Activated CD4-positive, alpha-beta memory T cell treated with anti-CD3 and anti-CD28 coated beads for 36 hours (primary cell): ENCODE measurements around the gene RNF19B. TPM values are rescaled to one million over a fixed set of nuclear protein-coding genes. Genes with fewer than 3 reads are reported as not detected.

ENCODE experiments used
- CTCF ChIA-PET: fragments of 350-600 bp; sonication (Branson Sonifier 250); formaldehyde crosslinking; loops from one replicate; lab custom pipeline; 2021; ENCODE audit warnings: antibody characterized with exemption, inconsistent platforms; lab: Charles Lee
- POLR2A ChIA-PET: fragments of 350-600 bp; sonication (Branson Sonifier 250); formaldehyde crosslinking; loops from one replicate; lab custom pipeline; 2021; ENCODE audit warnings: antibody characterized with exemption; lab: Charles Lee
- DNase-seq: peaks from one replicate; pipeline ENCODE4 v3.0.0-alpha.2; 2020
- H3K27ac Mint-ChIP-seq: one replicate; pipeline ENCODE4 v1.8.0; 2021; ENCODE audit warnings: mixed read lengths
- H3K27me3 Mint-ChIP-seq: one replicate; pipeline ENCODE4 v1.8.0; 2021; ENCODE audit warnings: mixed read lengths
- H3K36me3 Mint-ChIP-seq: one replicate; pipeline ENCODE4 v1.8.0; 2021; ENCODE audit warnings: mixed read lengths
- H3K4me1 Mint-ChIP-seq: one replicate; pipeline ENCODE4 v1.8.0; 2021; ENCODE audit warnings: low read depth, mixed read lengths
- H3K4me3 Mint-ChIP-seq: one replicate; pipeline ENCODE4 v1.8.0; 2021; ENCODE audit warnings: mild to moderate bottlenecking, mixed read lengths
- H3K9me3 Mint-ChIP-seq: one replicate; pipeline ENCODE4 v1.8.0; 2021; ENCODE audit warnings: mixed read lengths
- intact Hi-C: fragments of 100-400 bp; cut with micrococcal nuclease; formaldehyde crosslinking; loops from one replicate; pipeline ENCODE4 v1.15.1; 2023
- total RNA-seq, 2 experiments: library from RNA; stranded (reverse); gene quantifications; one replicate each; pipeline ENCODE4 v1.2.3, GENCODE V29; 2021

Gene RNF19B
- total RNA-seq, 2 experiments from 2014 or later = 72.4 to 72.8 TPM

DNA sequence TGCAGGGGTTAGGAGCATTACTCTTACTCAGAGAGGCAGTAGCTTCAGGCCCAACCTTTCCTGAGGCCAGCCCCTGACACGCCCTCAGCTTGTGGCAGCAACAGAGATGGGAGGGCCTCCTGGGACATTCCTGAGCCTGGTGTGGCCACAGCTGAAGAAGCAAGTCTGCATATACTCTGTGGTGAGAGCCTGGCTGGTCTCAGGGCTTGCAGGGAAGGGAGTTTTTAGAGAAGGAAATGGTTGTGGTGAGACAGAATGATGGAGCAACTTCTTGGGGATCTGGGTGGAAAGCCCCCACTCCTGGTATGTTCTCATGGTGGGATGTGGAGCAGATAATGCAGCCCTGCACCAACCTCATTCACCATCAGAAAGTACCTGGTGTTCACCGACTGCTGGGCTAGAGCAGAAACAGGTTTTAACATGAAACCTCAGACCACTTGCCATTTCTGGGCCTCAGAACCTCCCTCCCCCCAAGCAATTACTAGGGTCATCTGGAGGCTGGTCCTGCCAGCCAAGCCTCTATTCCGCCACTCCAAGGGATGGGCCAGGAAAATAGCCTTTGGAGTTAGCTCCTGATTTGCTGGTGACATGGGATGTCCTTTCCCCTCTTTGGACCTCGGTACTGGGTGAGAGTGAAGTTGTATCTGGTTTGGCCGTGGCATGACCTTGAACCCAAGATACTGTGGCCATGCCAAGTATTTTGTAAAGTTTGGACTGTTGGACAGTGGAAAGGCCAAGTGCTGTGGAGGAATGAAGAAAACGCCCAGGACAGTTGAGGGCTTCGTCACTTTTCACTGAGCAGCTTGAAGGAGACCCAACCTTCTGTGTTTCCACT, 28.1 kb upstream of the RNF19B start:
- Mint-ChIP-seq H3K4me1 (peaks cover 62% of the 10 kb centered on the region), H3K27me3 (no peaks in the 10 kb centered on the region), H3K36me3 (peaks cover 3% of the 10 kb centered on the region), H3K27ac (peak overlapping the region; percentile 93), H3K4me3 (peak overlapping the region; percentile 32), H3K9me3 (no peaks in the 10 kb centered on the region)
- DNase-seq = peak; percentile 91
- ChIA-PET POLR2A (interaction anchor here (0.6 to 3.3 kb wide), 7 partner anchors 8 to 34 kb away, joined by 3 to 23 read pairs (median 5); partner anchors contain the start of gene RNF19B), CTCF (interaction anchor here (0.7 to 2.3 kb wide), 6 partner anchors 9 to 64 kb away, joined by 3 to 10 read pairs (median 5); no protein-coding TSS in a partner anchor)
- intact Hi-C loops = loop anchor here (1.0 kb wide), 4 partner anchors 11 to 32 kb away; partner anchors contain the start of gene RNF19B

DNA sequence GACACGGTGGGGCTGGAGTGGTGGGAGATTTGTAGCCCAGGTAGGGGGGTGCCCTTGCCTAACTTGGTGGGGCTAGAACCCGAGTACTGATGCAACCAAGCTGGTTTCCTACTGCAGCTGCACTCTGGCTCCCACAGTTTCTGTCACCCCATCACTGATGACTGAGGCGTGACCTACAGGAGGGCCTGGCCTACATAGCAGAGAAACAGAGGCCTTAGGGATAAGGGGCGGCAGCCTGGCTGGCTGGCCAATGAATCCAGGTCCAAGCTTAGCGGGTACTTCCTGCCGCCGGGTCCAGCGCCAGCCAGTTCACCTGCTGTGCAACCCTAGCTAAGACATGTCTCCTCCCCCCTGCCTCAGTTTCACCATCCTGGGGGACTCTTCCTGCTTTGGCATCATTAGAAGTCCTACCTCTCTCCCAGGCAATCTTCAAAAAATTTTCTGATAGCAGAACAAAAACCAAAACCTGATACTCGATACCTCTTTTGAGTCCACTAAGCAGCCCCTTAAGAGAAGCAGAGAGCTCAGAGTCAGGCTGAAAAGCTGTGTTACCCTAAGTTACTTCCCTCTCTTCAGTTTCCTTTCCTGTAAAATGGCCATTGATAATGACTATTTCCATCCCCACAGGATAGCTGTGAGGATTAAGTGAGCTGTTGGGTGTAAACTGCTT, 27.3 kb upstream of the RNF19B start:
- peaks cover 3% of the 10 kb centered on the region for H3K36me3 Mint-ChIP-seq
- H3K4me3 Mint-ChIP-seq = peak overlapping the region; percentile 32
- H3K27me3 Mint-ChIP-seq = no peaks in the 10 kb centered on the region
- peaks cover 56% of the 10 kb centered on the region for H3K4me1 Mint-ChIP-seq
- H3K9me3 Mint-ChIP-seq = no peaks in the 10 kb centered on the region
- no peak for DNase-seq
- POLR2A ChIA-PET = interaction anchor here (0.6 to 3.3 kb wide), 7 partner anchors 8 to 33 kb away, joined by 3 to 23 read pairs (median 5); partner anchors contain the start of gene RNF19B
- intact Hi-C loops = loop anchor here (1.0 kb wide), 4 partner anchors 11 to 32 kb away; partner anchors contain the start of gene RNF19B
- CTCF ChIA-PET = interaction anchor here (0.7 to 2.3 kb wide), 5 partner anchors 10 to 65 kb away, joined by 3 to 10 read pairs (median 6); no protein-coding TSS in a partner anchor
- H3K27ac Mint-ChIP-seq = peak overlapping the region; percentile 93

DNA sequence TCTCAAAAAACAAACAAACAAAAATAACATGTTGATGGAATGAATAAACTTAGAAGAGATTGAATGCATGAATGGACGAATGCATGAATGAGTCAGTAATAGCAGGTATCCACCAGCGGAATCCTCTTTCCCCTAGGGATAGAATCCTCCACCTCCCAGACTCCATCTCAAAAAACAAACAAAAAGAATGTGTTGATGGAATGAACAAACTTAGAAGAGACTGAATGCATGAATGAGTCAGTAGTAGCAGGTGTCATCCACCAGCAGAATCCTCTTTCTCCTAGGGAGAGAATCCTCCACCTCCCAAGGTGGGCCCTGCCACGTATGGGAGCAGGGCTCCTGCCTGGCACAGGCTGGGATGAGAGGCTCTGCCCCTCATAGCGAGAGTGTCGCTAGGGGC, 26.8 kb upstream of the RNF19B start:
- peaks cover 60% of the 10 kb centered on the region for H3K4me1 Mint-ChIP-seq
- ChIA-PET POLR2A (interaction anchor here (1.6 to 3.3 kb wide), 3 partner anchors 10 to 33 kb away, joined by 3 to 23 read pairs (median 21); partner anchors contain the start of gene RNF19B), CTCF (no interaction called here)
- DNase-seq = no peak
- H3K27ac Mint-ChIP-seq = peak overlapping the region; percentile 93
- H3K9me3 Mint-ChIP-seq = no peaks in the 10 kb centered on the region
- no peak overlapping the region for H3K4me3 Mint-ChIP-seq
- H3K27me3 Mint-ChIP-seq = no peaks in the 10 kb centered on the region
- intact Hi-C loops = no loop called here
- no peaks in the 10 kb centered on the region for H3K36me3 Mint-ChIP-seq

DNA sequence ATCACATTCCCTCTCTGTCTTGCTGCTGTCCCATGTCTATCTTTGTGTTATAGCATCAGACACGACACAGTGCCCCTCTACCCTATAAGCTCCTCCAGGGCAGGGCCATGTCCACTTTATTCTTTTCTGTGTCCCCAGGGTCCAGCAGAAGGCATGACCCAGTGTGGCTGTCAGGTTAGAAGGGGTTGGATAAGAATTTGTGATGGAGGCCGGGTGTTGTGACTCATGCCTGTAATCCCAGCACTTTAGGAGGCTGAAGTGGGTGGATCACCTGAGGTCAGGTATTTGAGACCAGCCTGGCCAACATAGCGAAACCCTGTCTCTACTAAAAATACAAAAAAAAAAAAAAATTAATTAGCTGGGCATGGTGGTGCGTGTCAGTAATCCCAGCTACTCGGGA, 26.3 kb upstream of the RNF19B start:
- Mint-ChIP-seq H3K36me3 (no peaks in the 10 kb centered on the region), H3K9me3 (no peaks in the 10 kb centered on the region), H3K27ac (peak overlapping the region; percentile 93), H3K4me1 (peaks cover 60% of the 10 kb centered on the region), H3K27me3 (no peaks in the 10 kb centered on the region), H3K4me3 (no peak overlapping the region)
- POLR2A ChIA-PET = interaction anchor here (0.8 kb wide), 1 partner anchor 10 kb away, joined by 3 read pairs; no protein-coding TSS in a partner anchor
- DNase-seq = no peak
- intact Hi-C loops = no loop called here
- CTCF ChIA-PET = interaction anchor here (0.6 kb wide), 1 partner anchor 18 kb away, joined by 3 read pairs; no protein-coding TSS in a partner anchor

DNA sequence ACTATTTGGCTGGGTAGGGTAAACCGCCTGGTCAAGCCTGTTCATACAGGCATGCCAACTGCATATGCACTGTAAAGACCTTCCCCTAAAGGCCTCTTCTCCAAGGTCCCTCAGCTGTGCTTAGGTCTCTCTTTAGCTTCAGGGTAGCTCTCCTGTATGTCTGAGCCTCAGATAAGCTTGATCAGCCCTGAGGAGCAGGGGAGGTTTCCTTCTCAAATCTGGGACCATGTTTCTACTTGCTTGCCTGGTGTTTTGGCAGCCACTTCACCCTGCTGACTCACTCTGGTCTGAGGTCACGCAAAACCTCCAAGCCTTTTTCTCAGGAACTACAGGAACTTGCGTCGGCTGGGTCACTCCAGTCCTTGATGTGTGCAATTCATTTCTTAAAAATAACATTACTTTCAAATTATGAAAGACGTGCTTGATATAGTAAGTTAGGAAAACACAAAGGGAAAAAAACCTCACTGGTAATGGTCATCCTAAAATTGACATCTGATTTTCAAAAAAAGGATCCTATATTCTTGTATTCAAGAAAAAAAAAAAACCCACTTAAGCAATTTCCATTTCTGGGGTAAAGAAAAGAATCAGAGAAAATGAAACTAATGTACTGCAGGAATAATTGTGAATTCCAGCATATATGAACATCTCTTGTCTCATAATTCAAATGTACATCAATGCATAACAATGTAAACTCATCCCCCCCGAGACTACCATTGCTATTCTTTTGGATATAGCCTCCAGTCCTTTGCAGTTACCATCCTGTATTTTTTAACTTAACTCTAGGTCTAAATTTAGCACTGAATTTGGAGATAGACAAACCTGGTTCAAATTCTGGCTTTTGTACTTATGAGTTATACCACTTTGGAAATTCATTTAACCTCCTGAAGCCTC, 24.8 kb upstream of the RNF19B start:
- Mint-ChIP-seq H3K4me1 (peaks cover 65% of the 10 kb centered on the region), H3K9me3 (no peaks in the 10 kb centered on the region), H3K4me3 (peak overlapping the region; percentile 31), H3K36me3 (no peaks in the 10 kb centered on the region), H3K27ac (peak overlapping the region; percentile 92), H3K27me3 (no peaks in the 10 kb centered on the region)
- CTCF ChIA-PET = interaction anchor here (0.6 kb wide), 1 partner anchor 9 kb away, joined by 4 read pairs; no protein-coding TSS in a partner anchor
- POLR2A ChIA-PET = interaction anchor here (0.7 to 1.5 kb wide), 2 partner anchors 21 to 25 kb away, joined by 5 read pairs; partner anchors contain the start of gene RNF19B
- intact Hi-C loops = no loop called here
- DNase-seq = peak; percentile 87

DNA sequence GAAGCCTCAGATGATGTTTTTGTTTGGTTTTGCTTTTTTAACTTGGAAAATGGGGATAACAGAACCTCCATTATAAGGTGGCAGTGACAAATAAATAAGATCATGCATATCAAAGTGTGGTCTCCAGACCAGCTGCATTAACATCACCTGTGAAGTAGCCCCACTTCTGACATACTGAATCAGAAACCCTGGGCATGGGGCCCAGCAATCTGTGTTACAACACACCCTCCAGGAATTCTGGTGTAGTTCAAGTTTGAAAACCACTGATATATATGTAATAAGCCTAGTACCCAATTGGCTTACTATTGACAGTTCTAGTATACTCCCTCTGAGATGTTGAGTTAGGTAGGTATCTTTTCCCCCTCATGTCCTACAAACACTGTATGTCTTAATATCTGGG, 24.1 kb upstream of the RNF19B start:
- no peaks in the 10 kb centered on the region for H3K27me3 Mint-ChIP-seq
- H3K4me3 Mint-ChIP-seq = peak overlapping the region; percentile 31
- intact Hi-C loops = no loop called here
- ChIA-PET CTCF (no interaction called here), POLR2A (interaction anchor here (0.7 to 1.5 kb wide), 2 partner anchors 20 to 24 kb away, joined by 5 read pairs; partner anchors contain the start of gene RNF19B)
- no peak for DNase-seq
- H3K4me1 Mint-ChIP-seq = peaks cover 70% of the 10 kb centered on the region
- H3K9me3 Mint-ChIP-seq = no peaks in the 10 kb centered on the region
- H3K36me3 Mint-ChIP-seq = no peaks in the 10 kb centered on the region
- peak overlapping the region; percentile 92 for H3K27ac Mint-ChIP-seq

DNA sequence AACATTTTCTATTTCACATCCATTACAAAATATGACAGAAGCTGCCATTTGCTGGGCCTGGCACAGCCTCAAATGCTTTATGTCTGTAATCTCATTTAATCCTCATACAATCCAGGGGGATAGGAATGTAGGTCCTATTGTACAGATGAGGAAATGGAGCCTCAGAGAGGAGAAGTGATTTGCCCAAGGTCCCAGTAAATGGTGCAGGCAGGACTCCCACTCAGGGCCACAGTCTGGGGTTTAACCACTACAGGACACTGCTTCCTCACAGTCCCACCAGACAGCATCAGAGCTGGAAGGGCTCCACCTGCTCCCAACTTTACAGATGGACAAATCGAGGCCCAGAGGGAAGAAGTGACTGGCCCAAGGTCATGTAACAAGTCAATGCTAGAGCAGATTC, 20.6 kb upstream of the RNF19B start:
- ChIA-PET CTCF (interaction anchor here (1.0 to 1.1 kb wide), 3 partner anchors 16 to 142 kb away, joined by 3 to 6 read pairs (median 4); no protein-coding TSS in a partner anchor), POLR2A (interaction anchor here (1.0 to 3.2 kb wide), 4 partner anchors 13 to 23 kb away, joined by 3 to 22 read pairs (median 4); partner anchors contain the start of gene RNF19B)
- no peaks in the 10 kb centered on the region for H3K9me3 Mint-ChIP-seq
- peaks cover 74% of the 10 kb centered on the region for H3K4me1 Mint-ChIP-seq
- DNase-seq = no peak
- intact Hi-C loops = no loop called here
- H3K27me3 Mint-ChIP-seq = no peaks in the 10 kb centered on the region
- no peak overlapping the region for H3K4me3 Mint-ChIP-seq
- H3K36me3 Mint-ChIP-seq = peaks cover 2% of the 10 kb centered on the region
- peak overlapping the region; percentile 76 for H3K27ac Mint-ChIP-seq

DNA sequence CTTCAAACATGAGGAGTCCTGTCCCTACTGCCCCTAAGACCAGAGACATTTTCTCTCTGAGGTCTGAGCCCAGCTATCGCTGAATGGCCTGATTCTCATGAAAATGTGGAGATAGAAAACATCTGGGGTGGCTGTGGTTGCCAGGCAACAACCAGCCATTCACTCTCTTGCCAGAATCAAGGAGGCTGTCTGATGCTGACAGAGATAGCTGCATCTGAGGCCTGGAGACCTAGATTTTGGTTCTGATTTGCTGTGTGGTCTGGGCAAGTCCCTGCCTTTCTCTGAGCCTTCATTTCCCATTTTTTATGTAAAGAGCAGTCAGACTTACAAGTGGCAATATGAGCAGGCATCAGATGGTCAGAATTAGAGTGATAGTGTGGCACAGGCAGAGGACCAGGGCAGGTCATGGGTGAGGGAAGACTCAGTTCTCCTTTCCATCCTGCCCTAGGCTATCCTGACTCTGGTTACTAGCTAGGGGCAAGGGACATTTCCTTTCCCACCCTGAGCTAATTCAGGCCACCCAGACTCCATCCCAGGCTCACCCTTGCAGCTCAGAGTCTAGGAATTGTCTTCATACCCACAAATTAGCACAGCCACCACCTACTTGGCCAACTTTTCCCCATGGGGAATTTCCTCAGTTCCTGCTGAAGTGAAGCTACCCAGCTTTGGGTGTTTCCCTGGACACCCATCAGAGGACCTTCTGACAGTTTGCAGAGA, 20.0 kb upstream of the RNF19B start:
- Mint-ChIP-seq H3K27ac (peak overlapping the region; percentile 76), H3K4me1 (peaks cover 75% of the 10 kb centered on the region), H3K36me3 (peaks cover 2% of the 10 kb centered on the region), H3K9me3 (no peaks in the 10 kb centered on the region), H3K27me3 (no peaks in the 10 kb centered on the region), H3K4me3 (peak overlapping the region; percentile 2)
- DNase-seq = peak; percentile 79
- POLR2A ChIA-PET = interaction anchor here (0.6 to 3.2 kb wide), 7 partner anchors 8 to 26 kb away, joined by 3 to 22 read pairs (median 3); partner anchors contain the start of gene RNF19B
- intact Hi-C loops = loop anchor here (1.0 kb wide), 1 partner anchor 20 kb away; no protein-coding TSS in a partner anchor
- CTCF ChIA-PET = interaction anchor here (1.0 kb wide), 1 partner anchor 15 kb away, joined by 3 read pairs; no protein-coding TSS in a partner anchor

DNA sequence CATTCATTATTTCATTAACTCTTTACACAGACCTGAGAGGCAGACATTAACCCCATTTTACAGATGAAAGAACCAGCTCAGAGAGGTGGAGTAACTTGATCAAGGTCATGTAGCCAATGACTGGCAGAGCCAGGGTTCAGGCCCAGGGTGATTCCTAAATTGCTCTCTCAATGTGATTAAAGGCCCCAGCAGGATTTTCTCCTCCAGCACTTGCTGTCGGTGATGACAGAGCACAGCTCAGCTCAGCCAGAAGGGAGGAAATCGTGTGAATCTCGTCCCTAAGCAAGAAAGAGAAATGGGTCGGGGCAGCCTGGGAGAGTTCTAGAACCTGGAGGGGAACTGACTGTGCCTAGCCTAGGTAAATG, 19.5 kb upstream of the RNF19B start:
- Mint-ChIP-seq H3K4me1 (peaks cover 69% of the 10 kb centered on the region), H3K9me3 (no peaks in the 10 kb centered on the region), H3K4me3 (no peak overlapping the region), H3K27ac (peak overlapping the region; percentile 76), H3K27me3 (no peaks in the 10 kb centered on the region), H3K36me3 (peaks cover 2% of the 10 kb centered on the region)
- intact Hi-C loops = loop anchor here (1.0 kb wide), 1 partner anchor 20 kb away; no protein-coding TSS in a partner anchor
- ChIA-PET POLR2A (interaction anchor here (1.0 to 3.2 kb wide), 5 partner anchors 8 to 26 kb away, joined by 3 to 22 read pairs (median 4); partner anchors contain the start of gene RNF19B), CTCF (no interaction called here)
- no peak for DNase-seq

DNA sequence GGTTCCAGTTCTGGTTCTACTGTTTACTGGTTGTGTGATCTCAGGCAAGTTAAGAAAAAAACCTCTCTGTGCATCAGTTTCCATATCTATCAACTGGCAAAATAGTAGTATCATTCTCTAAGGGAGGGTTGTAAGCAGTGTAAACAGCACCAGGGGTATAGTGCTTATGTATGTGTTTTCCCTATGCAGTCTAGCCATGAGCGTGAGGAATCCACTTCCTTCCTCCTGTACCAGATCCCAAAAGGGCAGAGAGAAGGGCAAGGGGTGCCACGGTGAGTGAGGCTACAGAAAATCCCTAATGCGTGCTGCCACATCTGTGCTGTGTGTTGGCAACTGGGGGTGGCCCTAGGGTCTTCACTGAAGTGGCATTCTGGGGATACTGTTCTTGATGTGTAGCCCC, 18.4 kb upstream of the RNF19B start:
- intact Hi-C loops = no loop called here
- Mint-ChIP-seq H3K27me3 (no peaks in the 10 kb centered on the region), H3K4me3 (no peak overlapping the region), H3K4me1 (peaks cover 61% of the 10 kb centered on the region), H3K27ac (peak overlapping the region; percentile 88), H3K36me3 (peaks cover 2% of the 10 kb centered on the region), H3K9me3 (no peaks in the 10 kb centered on the region)
- DNase-seq = no peak
- POLR2A ChIA-PET = no interaction called here
- CTCF ChIA-PET = no interaction called here
